Liver (tissue), 9 donors: ENCODE measurements around the gene REM1. TPM values are rescaled to one million over a fixed set of nuclear protein-coding genes. Genes with fewer than 3 reads are reported as not detected.

Experiments used
- DNase-seq: peaks from one replicate; pipeline ENCODE4 v3.0.0-alpha.2; 2017; ENCODE audit warnings: low spot score
- H3K27ac ChIP-seq, 2 donors: one replicate each; pipeline ENCODE4 v1.7.0; 2013; ENCODE audit warnings: inconsistent platforms in 2 of 2, low read length in 2 of 2, control low read depth in 1 of 2, low read depth in 1 of 2, mild to moderate bottlenecking in 1 of 2
- H3K27me3 ChIP-seq, 4 donors: one replicate each; pipeline versions ENCODE4 v1.6.1 to v1.7.0; 2013; ENCODE audit warnings: low read length in 3 of 4, inconsistent platforms in 1 of 4, mild to moderate bottlenecking in 1 of 4, moderate library complexity in 1 of 4; ENCODE audit not compliant: control insufficient read depth in 4 of 4, insufficient read depth in 4 of 4
- H3K36me3 ChIP-seq, 4 donors: one replicate each; pipeline versions ENCODE4 v1.6.1 to v1.7.0; 2013; ENCODE audit warnings: low read length in 3 of 4, mild to moderate bottlenecking in 3 of 4, low read depth in 1 of 4, moderate library complexity in 1 of 4; ENCODE audit not compliant: control insufficient read depth in 4 of 4, insufficient read depth in 3 of 4
- H3K4me1 ChIP-seq, 4 donors: one replicate each; pipeline versions ENCODE4 v1.6.1 to v1.7.0; 2013; ENCODE audit warnings: low read length in 3 of 4, mild to moderate bottlenecking in 3 of 4, moderate library complexity in 1 of 4; ENCODE audit not compliant: control insufficient read depth in 4 of 4, insufficient read depth in 4 of 4
- H3K4me3 ChIP-seq, 3 donors: one replicate each; pipeline versions ENCODE4 v1.6.1 to v1.7.0; 2013; ENCODE audit warnings: low read length in 3 of 3, control low read depth in 1 of 3, low read depth in 1 of 3, mild to moderate bottlenecking in 1 of 3
- H3K9ac ChIP-seq, 2 donors: one replicate each; pipeline ENCODE4 v1.7.0; 2013; ENCODE audit warnings: low read length in 2 of 2, mild to moderate bottlenecking in 2 of 2, moderate library complexity in 2 of 2, control low read depth in 1 of 2, low read depth in 1 of 2
- H3K9me3 ChIP-seq, 4 donors: one replicate each; pipeline versions ENCODE4 v1.6.1 to v1.7.0; 2013; ENCODE audit warnings: low read length in 3 of 4; ENCODE audit not compliant: control insufficient read depth in 4 of 4
- EGR1 ChIP-seq, 2 donors: IDR thresholded peaks; 2 replicates each; pipeline ENCODE4 v1.6.1; 2016 to 2018; ENCODE audit warnings: antibody characterized with exemption in 2 of 2, low read depth in 2 of 2
- FOXA1 ChIP-seq: IDR thresholded peaks from 2 replicates; pipeline ENCODE4 v1.6.1; 2016; ENCODE audit warnings: antibody characterized with exemption
- GABPA ChIP-seq, 2 donors: IDR thresholded peaks in 1 of 2; conservative IDR thresholded peaks in 1 of 2; 2 replicates each; pipeline ENCODE4 v1.6.1; 2016; ENCODE audit warnings: antibody characterized with exemption in 2 of 2, mild to moderate bottlenecking in 1 of 2, moderate library complexity in 1 of 2
- HNF4G ChIP-seq: IDR thresholded peaks from 2 replicates; pipeline ENCODE4 v1.6.1; 2016; ENCODE audit warnings: antibody characterized with exemption
- JUND ChIP-seq, 2 donors: IDR thresholded peaks; 2 replicates each; pipeline ENCODE4 v1.6.1; 2016; ENCODE audit warnings: antibody characterized with exemption in 2 of 2
- NR2F2 ChIP-seq: IDR thresholded peaks from 2 replicates; pipeline ENCODE4 v1.6.1; 2016; ENCODE audit warnings: antibody characterized with exemption
- RAD21 ChIP-seq, 2 donors: IDR thresholded peaks; 2 replicates each; pipeline ENCODE4 v1.6.1; 2016; ENCODE audit warnings: antibody characterized with exemption in 2 of 2, mild to moderate bottlenecking in 2 of 2
- SP1 ChIP-seq: IDR thresholded peaks from 2 replicates; pipeline ENCODE4 v1.6.1; 2018; ENCODE audit warnings: antibody characterized with exemption, mild to moderate bottlenecking
- TAF1 ChIP-seq: conservative IDR thresholded peaks from 2 replicates; pipeline ENCODE4 v1.6.1; 2016; ENCODE audit warnings: antibody characterized with exemption, mild to moderate bottlenecking
- YY1 ChIP-seq: IDR thresholded peaks from 2 replicates; pipeline ENCODE4 v1.6.1; 2016; ENCODE audit warnings: antibody characterized with exemption, mild to moderate bottlenecking
- WGBS: extraction: QIAGEN DNeasy Blood & Tissue Kit; methylation state at CpG from one replicate; pipeline ENCODE4 v1.1.7; 2013; 5-methylcytosine and 5-hydroxymethylcytosine counted together
- polyA plus RNA-seq, 2 donors: library from polyadenylated mRNA; stranded (reverse) in 1 of 2; unstranded in 1 of 2; fragments of 200-250 nt in 1 of 2; fragments of >200 nt in 1 of 2; fragmentation: Nextera tagmentation in 1 of 2; extraction: Ambion mirVana in 1 of 2; gene quantifications; one replicate each; pipeline versions ENCODE4 v1.2.1 to v1.2.3, GENCODE V29; 2013 to 2015
- total RNA-seq, 2 donors: library from RNA; depleted of rRNA; stranded (reverse); fragments of >200 nt; gene quantifications; one replicate each; pipeline ENCODE4 v1.2.3, GENCODE V29; 2014
- TF ChIP-seq, protein P1 (sequence below): IDR thresholded peaks from 2 replicates; pipeline ENCODE4 v1.6.1; 2016; ENCODE audit warnings: antibody characterized with exemption, mild to moderate bottlenecking
- TF ChIP-seq, protein P2 (sequence below): IDR thresholded peaks from 2 replicates; pipeline ENCODE4 v1.6.1; 2016; ENCODE audit warnings: antibody characterized with exemption
- TF ChIP-seq, protein P3 (sequence below): IDR thresholded peaks from 2 replicates; pipeline ENCODE4 v1.6.1; 2016; ENCODE audit warnings: antibody characterized with exemption
- TF ChIP-seq, protein P4 (sequence below): fragments of 150-350 bp; IDR thresholded peaks from 2 replicates; pipeline ENCODE4 v1.5.1; 2017; ENCODE audit warnings: improper control_type of control experiment, low read depth, low read length; ENCODE audit not compliant: missing input control
- TF ChIP-seq, protein P5 (sequence below): IDR thresholded peaks from 2 replicates; pipeline ENCODE4 v1.6.1; 2016; ENCODE audit warnings: antibody characterized with exemption
- donor health status: healthy.
- donor health status: healthy.
- donor health status: healthy.
- donor health status: healthy.
- donor health status: healthy.

REM1 gene
- total and polyA plus RNA-seq, 4 donors: 0.17 to 0.46 (median 0.21) TPM

DNA sequence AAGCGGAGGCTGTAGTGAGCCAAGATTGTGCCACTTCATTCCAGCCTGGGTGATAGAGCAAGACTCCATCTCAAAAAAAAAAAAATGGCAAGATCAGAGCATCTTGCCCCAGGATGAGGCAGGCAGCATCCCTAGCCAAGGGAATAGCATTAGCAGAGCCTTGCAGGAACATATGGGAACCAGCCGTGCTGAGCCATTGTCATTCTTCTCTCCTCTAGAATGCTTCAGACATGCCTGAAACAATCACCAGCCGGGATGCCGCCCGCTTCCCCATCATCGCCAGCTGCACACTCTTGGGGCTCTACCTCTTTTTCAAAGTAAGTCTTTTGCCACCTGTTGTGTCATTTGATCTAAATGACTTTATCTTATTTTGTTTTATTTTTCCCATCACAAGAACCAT is 52.2 kb downstream of the REM1 start:
- 98% methylated on average over 6 of the region's 6 CpGs for WGBS
- Histone ChIP-seq H3K9ac (no peak overlapping the region), H3K4me1 (peaks cover 0 to 4% (median 0%) of the 10 kb centered on the region in 4 donors), H3K4me3 (no peak overlapping the region), H3K9me3 (no peaks in the 10 kb centered on the region), H3K27ac (no peak overlapping the region), H3K36me3 (peaks cover 8 to 57% (median 30%) of the 10 kb centered on the region in 4 donors), H3K27me3 (no peaks in the 10 kb centered on the region)
- no peak for TF ChIP-seq NR2F2
- no peak for TF ChIP-seq GABPA (IDR thresholded peaks at IDR 0.05 in 1 of 2, conservative IDR thresholded peaks at IDR 0.05 in 1 of 2)
- TF ChIP-seq SP1: no peak
- TF ChIP-seq, protein P1, sequence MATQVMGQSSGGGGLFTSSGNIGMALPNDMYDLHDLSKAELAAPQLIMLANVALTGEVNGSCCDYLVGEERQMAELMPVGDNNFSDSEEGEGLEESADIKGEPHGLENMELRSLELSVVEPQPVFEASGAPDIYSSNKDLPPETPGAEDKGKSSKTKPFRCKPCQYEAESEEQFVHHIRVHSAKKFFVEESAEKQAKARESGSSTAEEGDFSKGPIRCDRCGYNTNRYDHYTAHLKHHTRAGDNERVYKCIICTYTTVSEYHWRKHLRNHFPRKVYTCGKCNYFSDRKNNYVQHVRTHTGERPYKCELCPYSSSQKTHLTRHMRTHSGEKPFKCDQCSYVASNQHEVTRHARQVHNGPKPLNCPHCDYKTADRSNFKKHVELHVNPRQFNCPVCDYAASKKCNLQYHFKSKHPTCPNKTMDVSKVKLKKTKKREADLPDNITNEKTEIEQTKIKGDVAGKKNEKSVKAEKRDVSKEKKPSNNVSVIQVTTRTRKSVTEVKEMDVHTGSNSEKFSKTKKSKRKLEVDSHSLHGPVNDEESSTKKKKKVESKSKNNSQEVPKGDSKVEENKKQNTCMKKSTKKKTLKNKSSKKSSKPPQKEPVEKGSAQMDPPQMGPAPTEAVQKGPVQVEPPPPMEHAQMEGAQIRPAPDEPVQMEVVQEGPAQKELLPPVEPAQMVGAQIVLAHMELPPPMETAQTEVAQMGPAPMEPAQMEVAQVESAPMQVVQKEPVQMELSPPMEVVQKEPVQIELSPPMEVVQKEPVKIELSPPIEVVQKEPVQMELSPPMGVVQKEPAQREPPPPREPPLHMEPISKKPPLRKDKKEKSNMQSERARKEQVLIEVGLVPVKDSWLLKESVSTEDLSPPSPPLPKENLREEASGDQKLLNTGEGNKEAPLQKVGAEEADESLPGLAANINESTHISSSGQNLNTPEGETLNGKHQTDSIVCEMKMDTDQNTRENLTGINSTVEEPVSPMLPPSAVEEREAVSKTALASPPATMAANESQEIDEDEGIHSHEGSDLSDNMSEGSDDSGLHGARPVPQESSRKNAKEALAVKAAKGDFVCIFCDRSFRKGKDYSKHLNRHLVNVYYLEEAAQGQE: no peak
- TF ChIP-seq, protein P2, sequence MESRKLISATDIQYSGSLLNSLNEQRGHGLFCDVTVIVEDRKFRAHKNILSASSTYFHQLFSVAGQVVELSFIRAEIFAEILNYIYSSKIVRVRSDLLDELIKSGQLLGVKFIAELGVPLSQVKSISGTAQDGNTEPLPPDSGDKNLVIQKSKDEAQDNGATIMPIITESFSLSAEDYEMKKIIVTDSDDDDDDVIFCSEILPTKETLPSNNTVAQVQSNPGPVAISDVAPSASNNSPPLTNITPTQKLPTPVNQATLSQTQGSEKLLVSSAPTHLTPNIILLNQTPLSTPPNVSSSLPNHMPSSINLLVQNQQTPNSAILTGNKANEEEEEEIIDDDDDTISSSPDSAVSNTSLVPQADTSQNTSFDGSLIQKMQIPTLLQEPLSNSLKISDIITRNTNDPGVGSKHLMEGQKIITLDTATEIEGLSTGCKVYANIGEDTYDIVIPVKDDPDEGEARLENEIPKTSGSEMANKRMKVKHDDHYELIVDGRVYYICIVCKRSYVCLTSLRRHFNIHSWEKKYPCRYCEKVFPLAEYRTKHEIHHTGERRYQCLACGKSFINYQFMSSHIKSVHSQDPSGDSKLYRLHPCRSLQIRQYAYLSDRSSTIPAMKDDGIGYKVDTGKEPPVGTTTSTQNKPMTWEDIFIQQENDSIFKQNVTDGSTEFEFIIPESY: no peak
- TF ChIP-seq, protein P3, sequence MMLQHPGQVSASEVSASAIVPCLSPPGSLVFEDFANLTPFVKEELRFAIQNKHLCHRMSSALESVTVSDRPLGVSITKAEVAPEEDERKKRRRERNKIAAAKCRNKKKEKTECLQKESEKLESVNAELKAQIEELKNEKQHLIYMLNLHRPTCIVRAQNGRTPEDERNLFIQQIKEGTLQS: no peak
- TF ChIP-seq JUND (IDR thresholded peaks at IDR 0.05): no peak
- no peak for TF ChIP-seq HNF4G
- TF ChIP-seq, protein P4, sequence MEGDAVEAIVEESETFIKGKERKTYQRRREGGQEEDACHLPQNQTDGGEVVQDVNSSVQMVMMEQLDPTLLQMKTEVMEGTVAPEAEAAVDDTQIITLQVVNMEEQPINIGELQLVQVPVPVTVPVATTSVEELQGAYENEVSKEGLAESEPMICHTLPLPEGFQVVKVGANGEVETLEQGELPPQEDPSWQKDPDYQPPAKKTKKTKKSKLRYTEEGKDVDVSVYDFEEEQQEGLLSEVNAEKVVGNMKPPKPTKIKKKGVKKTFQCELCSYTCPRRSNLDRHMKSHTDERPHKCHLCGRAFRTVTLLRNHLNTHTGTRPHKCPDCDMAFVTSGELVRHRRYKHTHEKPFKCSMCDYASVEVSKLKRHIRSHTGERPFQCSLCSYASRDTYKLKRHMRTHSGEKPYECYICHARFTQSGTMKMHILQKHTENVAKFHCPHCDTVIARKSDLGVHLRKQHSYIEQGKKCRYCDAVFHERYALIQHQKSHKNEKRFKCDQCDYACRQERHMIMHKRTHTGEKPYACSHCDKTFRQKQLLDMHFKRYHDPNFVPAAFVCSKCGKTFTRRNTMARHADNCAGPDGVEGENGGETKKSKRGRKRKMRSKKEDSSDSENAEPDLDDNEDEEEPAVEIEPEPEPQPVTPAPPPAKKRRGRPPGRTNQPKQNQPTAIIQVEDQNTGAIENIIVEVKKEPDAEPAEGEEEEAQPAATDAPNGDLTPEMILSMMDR: no peak
- TF ChIP-seq YY1: no peak
- TF ChIP-seq, protein P5, sequence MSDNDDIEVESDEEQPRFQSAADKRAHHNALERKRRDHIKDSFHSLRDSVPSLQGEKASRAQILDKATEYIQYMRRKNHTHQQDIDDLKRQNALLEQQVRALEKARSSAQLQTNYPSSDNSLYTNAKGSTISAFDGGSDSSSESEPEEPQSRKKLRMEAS: no peak
- no peak for TF ChIP-seq RAD21 (IDR thresholded peaks at IDR 0.05)
- no peak for TF ChIP-seq FOXA1
- no peak for TF ChIP-seq EGR1 (IDR thresholded peaks at IDR 0.05; ENCODE audit: low read depth in 2 of 2)
- no peak for TF ChIP-seq TAF1
- no peak for DNase-seq

Other genes with a start within 250 kb of the REM1 start
- gene DEFB115, start 217.6 kb upstream of the REM1 start, total RNA-seq: not detected
- not detected for gene DEFB115, start 217.6 kb upstream of the REM1 start, polyA plus RNA-seq
- not detected for gene DEFB116, start 166.7 kb upstream of the REM1 start, total RNA-seq
- gene DEFB116, start 166.7 kb upstream of the REM1 start, polyA plus RNA-seq: not detected
- gene DEFB118, start 106.7 kb upstream of the REM1 start, total RNA-seq: not detected
- gene DEFB118, start 106.7 kb upstream of the REM1 start, polyA plus RNA-seq: not detected
- gene DEFB119, start 84.7 kb upstream of the REM1 start, total RNA-seq: not detected
- not detected for gene DEFB119, start 84.7 kb upstream of the REM1 start, polyA plus RNA-seq
- not detected for gene DEFB121, start 69.1 kb upstream of the REM1 start, total RNA-seq
- not detected for gene DEFB121, start 69.1 kb upstream of the REM1 start, polyA plus RNA-seq
- not detected for gene DEFB123, start 34.7 kb upstream of the REM1 start, total RNA-seq
- not detected for gene DEFB123, start 34.7 kb upstream of the REM1 start, polyA plus RNA-seq
- gene DEFB124, start 161 bp upstream of the REM1 start, total RNA-seq: not detected
- gene DEFB124, start 161 bp upstream of the REM1 start, polyA plus RNA-seq: not detected
- gene HM13, start 39.2 kb downstream of the REM1 start, total RNA-seq: 10 to 100 TPM; 57.6 to 96.1 TPM
- gene HM13, start 39.2 kb downstream of the REM1 start, polyA plus RNA-seq: 100 to 1,000 TPM; 102 to 210 TPM
- gene ID1, start 130.0 kb downstream of the REM1 start, total RNA-seq: 100 to 1,000 TPM in 1 of 2 donors, 10 to 100 TPM in 1; 46.4 to 117 TPM
- 10 to 100 TPM; 33.9 to 96.1 TPM for gene ID1, start 130.0 kb downstream of the REM1 start, polyA plus RNA-seq
- gene COX4I2, start 162.6 kb downstream of the REM1 start, total RNA-seq: under 1 TPM in 1 of 2 donors, not detected in 1; 0.59 TPM
- gene COX4I2, start 162.6 kb downstream of the REM1 start, polyA plus RNA-seq: under 1 TPM; 0.35 to 0.81 TPM
- gene BCL2L1, start 247.6 kb downstream of the REM1 start, total RNA-seq: 100 to 1,000 TPM in 1 of 2 donors, 10 to 100 TPM in 1; 48.4 to 124 TPM
- gene BCL2L1, start 247.6 kb downstream of the REM1 start, polyA plus RNA-seq: 10 to 100 TPM; 29.7 to 43.7 TPM